ENCODE data around the gene SGMS2. TPM values are rescaled to one million over a fixed set of nuclear protein-coding genes. Genes with fewer than 3 reads are reported as not detected.
A peak's percentile ranks its signal among the peaks of the same experiment; 100 is the strongest.

SGMS2 gene
- total RNA-seq, 1 donor from 2014 or later, result 95.0 TPM

DNA sequence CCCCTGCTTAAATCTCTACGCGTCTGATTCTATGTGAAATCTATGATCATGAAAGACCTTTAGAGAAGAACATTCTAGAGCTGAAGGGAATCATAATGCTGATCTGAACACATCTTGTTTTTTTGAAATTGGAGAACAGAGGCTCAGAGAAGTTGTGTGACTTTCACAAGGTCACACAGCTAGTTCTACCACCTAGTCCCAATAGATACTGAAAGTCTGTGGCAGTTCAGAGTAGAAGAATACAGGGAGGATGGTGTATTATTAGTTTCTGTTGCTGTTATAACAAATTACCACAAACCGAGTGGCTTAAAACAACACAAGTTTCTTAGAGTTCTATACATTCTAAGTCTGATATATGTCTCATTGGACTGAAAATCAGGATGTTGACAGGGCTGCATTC, 121.1 kb downstream of the SGMS2 start:
- no peak for FAIRE-seq
- TF ChIP-seq, protein P1, sequence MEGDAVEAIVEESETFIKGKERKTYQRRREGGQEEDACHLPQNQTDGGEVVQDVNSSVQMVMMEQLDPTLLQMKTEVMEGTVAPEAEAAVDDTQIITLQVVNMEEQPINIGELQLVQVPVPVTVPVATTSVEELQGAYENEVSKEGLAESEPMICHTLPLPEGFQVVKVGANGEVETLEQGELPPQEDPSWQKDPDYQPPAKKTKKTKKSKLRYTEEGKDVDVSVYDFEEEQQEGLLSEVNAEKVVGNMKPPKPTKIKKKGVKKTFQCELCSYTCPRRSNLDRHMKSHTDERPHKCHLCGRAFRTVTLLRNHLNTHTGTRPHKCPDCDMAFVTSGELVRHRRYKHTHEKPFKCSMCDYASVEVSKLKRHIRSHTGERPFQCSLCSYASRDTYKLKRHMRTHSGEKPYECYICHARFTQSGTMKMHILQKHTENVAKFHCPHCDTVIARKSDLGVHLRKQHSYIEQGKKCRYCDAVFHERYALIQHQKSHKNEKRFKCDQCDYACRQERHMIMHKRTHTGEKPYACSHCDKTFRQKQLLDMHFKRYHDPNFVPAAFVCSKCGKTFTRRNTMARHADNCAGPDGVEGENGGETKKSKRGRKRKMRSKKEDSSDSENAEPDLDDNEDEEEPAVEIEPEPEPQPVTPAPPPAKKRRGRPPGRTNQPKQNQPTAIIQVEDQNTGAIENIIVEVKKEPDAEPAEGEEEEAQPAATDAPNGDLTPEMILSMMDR (IDR thresholded peaks at IDR 0.05; ENCODE audit: insufficient read depth, low read length, severe bottlenecking), result no peak
- H3K36me3 ChIP-seq (ENCODE audit: control insufficient read depth, insufficient read depth, low read length), result no peaks in the 10 kb centered on the region

DNA sequence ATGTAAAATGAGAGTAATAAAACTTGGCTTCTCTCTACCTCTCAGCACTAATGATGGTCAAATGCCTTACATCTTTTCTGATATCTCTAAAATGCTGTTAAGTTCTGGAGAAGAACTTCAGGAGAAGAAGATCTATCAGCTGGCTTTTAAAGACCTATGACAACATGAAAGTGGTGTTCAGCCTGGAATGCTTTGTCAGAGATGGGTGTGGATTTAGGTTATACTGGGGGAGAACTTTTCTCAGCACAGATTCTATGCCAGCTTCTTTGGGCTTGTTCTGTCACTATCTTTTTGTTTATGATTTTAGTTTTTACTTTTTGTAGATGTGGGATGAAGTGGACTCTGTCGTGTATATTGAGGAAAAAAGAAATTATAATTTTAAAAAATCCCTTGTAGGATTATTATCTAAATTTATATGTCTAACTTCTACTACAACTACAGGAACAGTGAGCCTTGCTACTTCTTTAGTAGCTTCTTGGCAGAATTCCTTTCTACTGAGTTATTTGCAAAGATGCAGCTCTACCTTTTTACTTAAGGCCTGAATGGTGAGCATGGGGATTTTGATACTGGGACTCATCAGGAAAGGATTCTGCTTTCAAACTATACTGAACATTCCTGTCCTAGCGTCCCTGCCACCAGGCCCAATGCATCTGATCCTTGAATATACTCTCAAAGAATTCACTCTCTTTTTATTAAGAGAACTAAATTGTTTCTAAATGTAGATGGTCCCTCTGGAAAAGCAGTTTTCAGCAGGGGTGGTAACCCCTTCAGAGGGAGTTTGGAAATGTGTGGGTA, 126.2 kb downstream of the SGMS2 start:
- H3K27me3 ChIP-seq (ENCODE audit: control insufficient read depth, insufficient read depth, low read length), result no peaks in the 10 kb centered on the region
- FAIRE-seq (no peak), DNase-seq (ENCODE audit: low read depth) (peak; percentile 29)
- no peaks in the 10 kb centered on the region for H3K36me3 ChIP-seq (ENCODE audit: control insufficient read depth, insufficient read depth, low read length)
- TF ChIP-seq, protein P1 (IDR thresholded peaks at IDR 0.05; ENCODE audit: insufficient read depth, low read length, severe bottlenecking), result no peak
- no peak overlapping the region for H3K4me3 ChIP-seq (ENCODE audit: low read depth, low read length)

More for the DNA sequence above, 121.1 kb downstream of the SGMS2 start:
- no peak for DNase-seq (ENCODE audit: low read depth)
- Histone ChIP-seq H3K27me3 (ENCODE audit: control insufficient read depth, insufficient read depth, low read length) (no peaks in the 10 kb centered on the region), H3K4me3 (ENCODE audit: low read depth, low read length) (no peak overlapping the region)

DNA sequence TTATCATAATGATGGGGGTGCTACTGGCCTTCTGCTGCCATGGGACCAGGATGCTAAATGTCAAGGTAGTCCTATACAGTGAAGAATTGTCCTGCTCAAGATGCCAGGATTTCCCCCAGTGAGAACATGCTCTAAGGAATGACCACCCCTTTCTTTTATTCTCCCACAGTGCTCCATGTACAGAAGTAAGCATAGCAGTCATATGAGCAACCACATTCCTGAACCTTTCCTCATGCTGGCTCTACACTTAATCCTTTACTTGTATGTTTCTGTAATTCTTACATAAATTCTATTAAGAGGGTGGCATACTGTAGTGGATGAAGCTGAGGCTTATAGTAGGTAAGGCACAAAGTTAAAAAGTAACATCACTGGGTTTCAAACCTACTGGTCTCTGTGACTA, 126.8 kb downstream of the SGMS2 start:
- FAIRE-seq (no peak), DNase-seq (ENCODE audit: low read depth) (peak; percentile 83)

DNA sequence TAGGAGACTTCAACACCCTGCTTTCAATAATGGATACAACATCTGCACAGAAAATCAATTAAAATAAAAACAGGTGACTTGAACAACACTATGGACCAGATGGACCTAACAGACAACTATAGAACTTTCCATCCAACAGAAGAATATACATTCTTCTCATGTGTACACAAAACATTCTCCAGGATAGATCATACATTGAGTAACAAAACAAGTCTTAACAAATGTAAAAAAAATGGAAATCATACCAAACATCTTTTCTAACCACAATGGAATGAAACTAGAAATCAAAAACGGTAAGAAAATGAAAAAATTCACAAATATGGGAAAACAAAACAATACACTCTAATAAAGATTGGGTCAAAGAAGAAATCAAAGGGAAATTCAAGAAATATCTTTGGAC, 131.3 kb downstream of the SGMS2 start:
- no peaks in the 10 kb centered on the region for H3K36me3 ChIP-seq (ENCODE audit: control insufficient read depth, insufficient read depth, low read length)
- no peak for FAIRE-seq
- peak; percentile 63 for DNase-seq (ENCODE audit: low read depth)
- H3K27me3 ChIP-seq (ENCODE audit: control insufficient read depth, insufficient read depth, low read length), result no peaks in the 10 kb centered on the region
- H3K4me3 ChIP-seq (ENCODE audit: low read depth, low read length), result no peak overlapping the region
- TF ChIP-seq, protein P1 (IDR thresholded peaks at IDR 0.05; ENCODE audit: insufficient read depth, low read length, severe bottlenecking), result no peak

More for the DNA sequence above, 126.8 kb downstream of the SGMS2 start:
- H3K27me3 ChIP-seq (ENCODE audit: control insufficient read depth, insufficient read depth, low read length), result no peaks in the 10 kb centered on the region
- H3K36me3 ChIP-seq (ENCODE audit: control insufficient read depth, insufficient read depth, low read length), result no peaks in the 10 kb centered on the region
- TF ChIP-seq, protein P1 (IDR thresholded peaks at IDR 0.05; ENCODE audit: insufficient read depth, low read length, severe bottlenecking), result no peak
- H3K4me3 ChIP-seq (ENCODE audit: low read depth, low read length), result no peak overlapping the region

Other genes with a start within 250 kb of the SGMS2 start
- gene PAPSS1, start 104.7 kb upstream of the SGMS2 start, total RNA-seq, result 49.3 and 55.8 TPM in 2 replicates
- gene CYP2U1, start 106.6 kb downstream of the SGMS2 start, total RNA-seq, result 1.3 and 1.4 TPM in 2 replicates
- 7.1 and 9.1 TPM in 2 replicates for gene HADH, start 165.0 kb downstream of the SGMS2 start, total RNA-seq

Data from bronchial epithelial cell (primary cell).